Hepatocyte (in vitro differentiated cells): ENCODE data around the gene SLC9A8. TPM values are rescaled to one million over a fixed set of nuclear protein-coding genes. Genes with fewer than 3 reads are reported as not detected.
A peak's percentile ranks its signal among the peaks of the same experiment; 100 is the strongest.

Source experiments
- DNase-seq: peaks from one replicate; pipeline ENCODE4 v3.0.0-alpha.2; 2016; ENCODE audit warnings: low spot score
- H2AFZ ChIP-seq: fragments of 200-600 bp; sonication (generic); 2 replicates; pipeline ENCODE4 v1.6.0; 2016; ENCODE audit warnings: antibody characterized with exemption, mild to moderate bottlenecking
- H3K27ac ChIP-seq: fragments of 200-600 bp; sonication (generic); 2 replicates; pipeline ENCODE4 v1.5.1; 2016; ENCODE audit warnings: mild to moderate bottlenecking
- H3K27me3 ChIP-seq: fragments of 200-600 bp; sonication (generic); 2 replicates; pipeline ENCODE4 v1.6.1; 2016
- H3K36me3 ChIP-seq: fragments of 200-600 bp; sonication (generic); replicated peaks from 2 replicates; pipeline ENCODE4 v1.5.1; 2016; ENCODE audit warnings: low read depth; ENCODE audit not compliant: insufficient read depth
- H3K4me1 ChIP-seq: fragments of 200-600 bp; sonication (generic); 2 replicates; pipeline ENCODE4 v1.5.1; 2016; ENCODE audit warnings: mild to moderate bottlenecking, moderate library complexity; ENCODE audit not compliant: insufficient read depth
- H3K4me2 ChIP-seq: fragments of 200-600 bp; sonication (generic); 2 replicates; pipeline ENCODE4 v1.6.0; 2016
- H3K4me3 ChIP-seq: fragments of 200-600 bp; sonication (generic); 2 replicates; pipeline ENCODE4 v1.5.1; 2016; ENCODE audit warnings: mild to moderate bottlenecking
- H3K79me2 ChIP-seq: fragments of 200-600 bp; sonication (generic); 2 replicates; pipeline ENCODE4 v1.6.0; 2017; ENCODE audit warnings: mild to moderate bottlenecking
- H3K9me2 ChIP-seq: fragments of 200-600 bp; sonication (generic); replicated peaks from 2 replicates; pipeline ENCODE4 v1.6.0; 2017; ENCODE audit warnings: mild to moderate bottlenecking; ENCODE audit not compliant: insufficient read depth
- H3K9me3 ChIP-seq: fragments of 200-600 bp; sonication (generic); 2 replicates; pipeline ENCODE4 v1.5.1; 2016; ENCODE audit warnings: low read depth, mild to moderate bottlenecking
- H4K20me1 ChIP-seq: fragments of 200-600 bp; sonication (generic); 2 replicates; pipeline ENCODE4 v1.6.0; 2016; ENCODE audit warnings: mild to moderate bottlenecking; ENCODE audit not compliant: insufficient read depth, poor library complexity, severe bottlenecking
- EZH2 ChIP-seq: fragments of 200-600 bp; sonication (generic); IDR thresholded peaks from 2 replicates; pipeline ENCODE4 v1.6.1; 2016; ENCODE audit warnings: antibody characterized with exemption, mild to moderate bottlenecking, borderline replicate concordance
- EZH2phosphoT487 ChIP-seq: fragments of 200-600 bp; sonication (generic); IDR thresholded peaks from one replicate; pipeline ENCODE4 v1.6.1; 2018; ENCODE audit warnings: antibody characterized with exemption, mild to moderate bottlenecking, low read depth, moderate library complexity; ENCODE audit not compliant: unreplicated experiment, severe bottlenecking
- WGBS: methylation state at CpG from one replicate; pipeline ENCODE4 v1.1.6; 2016; ENCODE audit warnings: low lambda C conversion rate; ENCODE audit errors: missing lambda C conversion rate; 5-methylcytosine and 5-hydroxymethylcytosine counted together
- polyA plus RNA-seq: library from polyadenylated mRNA; unstranded; fragments of >200 nt; fragmentation: Nextera tagmentation; extraction: Ambion mirVana; gene quantifications from 2 replicates; pipeline ENCODE4 v1.2.1, GENCODE V29; 2016
- total RNA-seq: library from RNA; depleted of rRNA; stranded (reverse); fragments of >200 nt; gene quantifications from 2 replicates; pipeline ENCODE4 v1.2.3, GENCODE V29; 2014
- TF ChIP-seq, protein P1 (sequence below): fragments of 200-600 bp; sonication (generic); IDR thresholded peaks from 2 replicates; pipeline ENCODE4 v1.5.1; 2016; ENCODE audit warnings: antibody characterized with exemption, mild to moderate bottlenecking; ENCODE audit not compliant: poor library complexity

SLC9A8 gene
- total and polyA plus RNA-seq, 2 experiments from 2014 or later, result 4.9 to 6.7 TPM

GRCh38 chr20:49925901-49926454, 113.3 kb downstream of the SLC9A8 start:
- Histone ChIP-seq H3K9me3 (no peaks in the 10 kb centered on the region), H3K4me3 (no peak overlapping the region), H3K4me2 (no peak overlapping the region), H4K20me1 (no peaks in the 10 kb centered on the region), H3K9me2 (no peaks in the 10 kb centered on the region), H2AFZ (no peak overlapping the region), H3K4me1 (peaks cover 8% of the 10 kb centered on the region), H3K36me3 (no peaks in the 10 kb centered on the region), H3K27ac (no peak overlapping the region), H3K27me3 (no peaks in the 10 kb centered on the region), H3K79me2 (no peaks in the 10 kb centered on the region)
- 89% methylated on average over 2 of the region's 2 CpGs for WGBS
- TF ChIP-seq, protein P1, sequence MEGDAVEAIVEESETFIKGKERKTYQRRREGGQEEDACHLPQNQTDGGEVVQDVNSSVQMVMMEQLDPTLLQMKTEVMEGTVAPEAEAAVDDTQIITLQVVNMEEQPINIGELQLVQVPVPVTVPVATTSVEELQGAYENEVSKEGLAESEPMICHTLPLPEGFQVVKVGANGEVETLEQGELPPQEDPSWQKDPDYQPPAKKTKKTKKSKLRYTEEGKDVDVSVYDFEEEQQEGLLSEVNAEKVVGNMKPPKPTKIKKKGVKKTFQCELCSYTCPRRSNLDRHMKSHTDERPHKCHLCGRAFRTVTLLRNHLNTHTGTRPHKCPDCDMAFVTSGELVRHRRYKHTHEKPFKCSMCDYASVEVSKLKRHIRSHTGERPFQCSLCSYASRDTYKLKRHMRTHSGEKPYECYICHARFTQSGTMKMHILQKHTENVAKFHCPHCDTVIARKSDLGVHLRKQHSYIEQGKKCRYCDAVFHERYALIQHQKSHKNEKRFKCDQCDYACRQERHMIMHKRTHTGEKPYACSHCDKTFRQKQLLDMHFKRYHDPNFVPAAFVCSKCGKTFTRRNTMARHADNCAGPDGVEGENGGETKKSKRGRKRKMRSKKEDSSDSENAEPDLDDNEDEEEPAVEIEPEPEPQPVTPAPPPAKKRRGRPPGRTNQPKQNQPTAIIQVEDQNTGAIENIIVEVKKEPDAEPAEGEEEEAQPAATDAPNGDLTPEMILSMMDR, result no peak
- TF ChIP-seq EZH2phosphoT487 (no peak), EZH2 (no peak)
- no peak for DNase-seq

GRCh38 chr20:49928411-49929141, 115.9 kb downstream of the SLC9A8 start:
- Histone ChIP-seq H4K20me1 (no peaks in the 10 kb centered on the region), H3K36me3 (no peaks in the 10 kb centered on the region), H3K27ac (peak overlapping the region; percentile 51), H2AFZ (peak overlapping the region; percentile 51), H3K9me3 (no peaks in the 10 kb centered on the region), H3K27me3 (no peaks in the 10 kb centered on the region), H3K4me1 (peaks cover 8% of the 10 kb centered on the region), H3K79me2 (no peaks in the 10 kb centered on the region), H3K9me2 (no peaks in the 10 kb centered on the region), H3K4me3 (no peak overlapping the region), H3K4me2 (peak overlapping the region; percentile 26)
- TF ChIP-seq, protein P1, result peak; percentile 96
- no peak for TF ChIP-seq EZH2
- peak; percentile 93 for DNase-seq
- WGBS, result 19% methylated on average over 15 of the region's 15 CpGs

DNA sequence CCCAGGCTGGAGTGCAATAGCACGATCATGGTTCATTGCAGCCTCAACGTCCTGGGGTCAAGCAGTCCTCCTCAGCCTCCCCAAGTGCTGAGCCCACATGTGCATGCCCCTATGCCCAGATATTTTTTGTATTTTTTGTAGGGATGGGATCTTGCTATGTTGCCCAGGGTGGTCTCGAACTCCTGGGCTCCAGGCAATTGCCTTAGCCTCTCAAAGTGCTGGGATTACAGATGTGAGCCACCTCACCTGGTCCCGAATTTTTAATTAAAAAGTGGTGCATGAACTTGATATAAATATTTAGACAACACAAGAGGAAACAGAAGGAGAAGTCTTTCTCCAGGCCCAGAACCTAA, 116.5 kb downstream of the SLC9A8 start:
- H3K27ac ChIP-seq, result no peak overlapping the region
- H3K9me2 ChIP-seq, result no peaks in the 10 kb centered on the region
- H3K79me2 ChIP-seq, result no peaks in the 10 kb centered on the region
- H3K4me3 ChIP-seq, result no peak overlapping the region
- H2AFZ ChIP-seq, result peak overlapping the region; percentile 5
- no peaks in the 10 kb centered on the region for H3K9me3 ChIP-seq
- no peaks in the 10 kb centered on the region for H3K27me3 ChIP-seq
- H3K4me2 ChIP-seq, result peak overlapping the region; percentile 26
- no peaks in the 10 kb centered on the region for H3K36me3 ChIP-seq
- no peak for DNase-seq
- H3K4me1 ChIP-seq, result peaks cover 6% of the 10 kb centered on the region
- no peaks in the 10 kb centered on the region for H4K20me1 ChIP-seq
- TF ChIP-seq EZH2phosphoT487, result no peak
- TF ChIP-seq, protein P1, result no peak
- no peak for TF ChIP-seq EZH2
- 39% methylated on average over 4 of the region's 4 CpGs for WGBS
